GM18499 (cell line): ENCODE results near the gene PARS2.
A peak's percentile ranks its signal among the peaks of the same experiment; 100 is the strongest.
"Not testable (repeated sequence)": the region's sequence is repeated elsewhere in the genome, so short reads cannot be mapped to it uniquely, and the experiment has no call there.

Source experiments
- ATAC-seq: cut with Tn5 transposase; IDR thresholded peaks from one replicate; pipeline ENCODE4 v1.9.1; 2021; ENCODE audit warnings: moderate number of reproducible peaks; ENCODE audit not compliant: insufficient read depth, unreplicated experiment

PARS2 gene

GRCh38 chr1:54775828-54776721, 11.8 kb upstream of the PARS2 start:
- ATAC-seq: not testable (repeated sequence)

- no peak for ATAC-seq
Measured at GRCh38 chr1:54774820-54775498, 10.6 kb upstream of the PARS2 start.

GRCh38 chr1:54772951-54773350, 8.6 kb upstream of the PARS2 start:
- no peak for ATAC-seq

GRCh38 chr1:54768093-54768492, 3.8 kb upstream of the PARS2 start:
- no peak for ATAC-seq

- no peak for ATAC-seq
Measured at GRCh38 chr1:54767526-54767925, 3.2 kb upstream of the PARS2 start.

GRCh38 chr1:54766726-54767125, 2.4 kb upstream of the PARS2 start:
- ATAC-seq: no peak

- peak; percentile 11 for ATAC-seq
Measured at GRCh38 chr1:54764922-54765561, 719 bp upstream of the PARS2 start.

- ATAC-seq: no peak
Measured at GRCh38 chr1:54763816-54764132, 549 bp downstream of the PARS2 start.

GRCh38 chr1:54758678-54759348, 5.5 kb downstream of the PARS2 start:
- ATAC-seq: no peak

GRCh38 chr1:54757833-54758232, 6.5 kb downstream of the PARS2 start:
- ATAC-seq: no peak

GRCh38 chr1:54754486-54755285, 9.6 kb downstream of the PARS2 start:
- no peak for ATAC-seq

- ATAC-seq: no peak
Measured at GRCh38 chr1:54754045-54754444, 10.3 kb downstream of the PARS2 start.

GRCh38 chr1:54751426-54751825, 12.9 kb downstream of the PARS2 start:
- no peak for ATAC-seq

- ATAC-seq: no peak
Measured at GRCh38 chr1:54750596-54750995, 13.7 kb downstream of the PARS2 start.

- no peak for ATAC-seq
Measured at GRCh38 chr1:54748094-54748835, 16.1 kb downstream of the PARS2 start.

GRCh38 chr1:54745864-54746263, 18.5 kb downstream of the PARS2 start:
- ATAC-seq: no peak

- ATAC-seq: no peak
Measured at GRCh38 chr1:54745274-54745673, 19.0 kb downstream of the PARS2 start.

- no peak for ATAC-seq
Measured at GRCh38 chr1:54744696-54745095, 19.6 kb downstream of the PARS2 start.
